Transverse colon (tissue), 4 donors: ENCODE data around the gene APOBEC3C. TPM values are rescaled to one million over a fixed set of nuclear protein-coding genes. Genes with fewer than 3 reads are reported as not detected.
A peak's percentile ranks its signal among the peaks of the same experiment; 100 is the strongest.

Experiments used
- DNase-seq: peaks from one replicate; pipeline ENCODE4 v3.0.0-alpha.2; 2019
- H3K27ac ChIP-seq, 4 donors: fragments of 200-600 bp; sonication (generic); 2 replicates each; pipeline ENCODE4 v1.5.1; 2016 to 2018; ENCODE audit warnings: inconsistent platforms in 4 of 4
- H3K27me3 ChIP-seq: fragments of 200-600 bp; sonication (generic); 2 replicates; pipeline ENCODE4 v1.5.1; 2017; ENCODE audit warnings: inconsistent platforms
- H3K36me3 ChIP-seq, 4 donors: fragments of 200-600 bp; sonication (generic); 2 replicates each; pipeline ENCODE4 v1.5.1; 2017 to 2019; ENCODE audit warnings: inconsistent platforms in 4 of 4
- H3K4me1 ChIP-seq, 4 donors: fragments of 200-600 bp; sonication (generic); 2 replicates each; pipeline ENCODE4 v1.5.1; 2017 to 2020; ENCODE audit warnings: inconsistent platforms in 4 of 4
- H3K4me3 ChIP-seq, 4 donors: fragments of 200-600 bp; sonication (generic); 1 replicate in 1 of 4; 2 replicates in 3 of 4; pipeline versions ENCODE4 v1.5.1 to v1.6.1; 2017 to 2019; ENCODE audit warnings: inconsistent platforms in 4 of 4
- H3K9me3 ChIP-seq, 2 donors: fragments of 200-600 bp; sonication (generic); 2 replicates each; pipeline ENCODE4 v1.5.1; 2017 to 2019; ENCODE audit warnings: inconsistent platforms in 2 of 2
- EP300 ChIP-seq: sonication (generic); formaldehyde crosslinking; IDR thresholded peaks from one replicate; pipeline ENCODE4 v1.6.1; 2017; ENCODE audit warnings: antibody characterized with exemption, low read depth
- POLR2A ChIP-seq: fragments of 450-650 bp; IDR thresholded peaks from one replicate; pipeline ENCODE4 v1.6.1; 2016; ENCODE audit warnings: antibody characterized with exemption, mild to moderate bottlenecking, moderate library complexity
- POLR2AphosphoS5 ChIP-seq, 3 donors: sonication (generic); formaldehyde crosslinking; IDR thresholded peaks; one replicate each; pipeline ENCODE4 v1.6.1; 2016; ENCODE audit warnings: antibody characterized with exemption in 3 of 3
- WGBS, 2 donors: methylation state at CpG; one replicate each; pipeline ENCODE4 v1.1.5; 2018; ENCODE audit warnings: low coverage in 1 of 2; 5-methylcytosine and 5-hydroxymethylcytosine counted together
- in situ Hi-C, 4 donors: fragments of 200-750 bp; cut with MboI; loops; one replicate each; pipeline versions ENCODE4 v1.15.0 to v1.15.1; 2017; ENCODE audit warnings: low sequenced_read_pairs in 3 of 4, low pct_ligation_motif_present in 1 of 4, low pct_unique_long_range_greater_than_20kb in 1 of 4
- intact Hi-C: fragments of 100-400 bp; cut with DNase I; formaldehyde crosslinking; loops from one replicate; pipeline ENCODE4 v1.15.1; 2023; ENCODE audit warnings: low total_unique reads
- total RNA-seq, 4 donors: library from RNA; depleted of rRNA; stranded (reverse); fragments of >200 nt; gene quantifications; one replicate each; pipeline ENCODE4 v1.1.0, GENCODE V29; 2016
- TF ChIP-seq, protein P1 (sequence below), 5 experiments: fragments of 200-600 bp in 3 of 5; fragments of 450-650 bp in 2 of 5; sonication (generic) in 3 of 5; IDR thresholded peaks; 1 replicate in 2 of 5; 2 replicates in 3 of 5; pipeline ENCODE4 v1.5.1; 2016 to 2017; ENCODE audit warnings: antibody characterized with exemption in 5 of 5, inconsistent platforms in 3 of 5, mild to moderate bottlenecking in 2 of 5, moderate library complexity in 1 of 5

The APOBEC3C gene
- total RNA-seq, result 1 to 10 TPM; 1.2 to 9.1 (median 7.5) TPM

DNA sequence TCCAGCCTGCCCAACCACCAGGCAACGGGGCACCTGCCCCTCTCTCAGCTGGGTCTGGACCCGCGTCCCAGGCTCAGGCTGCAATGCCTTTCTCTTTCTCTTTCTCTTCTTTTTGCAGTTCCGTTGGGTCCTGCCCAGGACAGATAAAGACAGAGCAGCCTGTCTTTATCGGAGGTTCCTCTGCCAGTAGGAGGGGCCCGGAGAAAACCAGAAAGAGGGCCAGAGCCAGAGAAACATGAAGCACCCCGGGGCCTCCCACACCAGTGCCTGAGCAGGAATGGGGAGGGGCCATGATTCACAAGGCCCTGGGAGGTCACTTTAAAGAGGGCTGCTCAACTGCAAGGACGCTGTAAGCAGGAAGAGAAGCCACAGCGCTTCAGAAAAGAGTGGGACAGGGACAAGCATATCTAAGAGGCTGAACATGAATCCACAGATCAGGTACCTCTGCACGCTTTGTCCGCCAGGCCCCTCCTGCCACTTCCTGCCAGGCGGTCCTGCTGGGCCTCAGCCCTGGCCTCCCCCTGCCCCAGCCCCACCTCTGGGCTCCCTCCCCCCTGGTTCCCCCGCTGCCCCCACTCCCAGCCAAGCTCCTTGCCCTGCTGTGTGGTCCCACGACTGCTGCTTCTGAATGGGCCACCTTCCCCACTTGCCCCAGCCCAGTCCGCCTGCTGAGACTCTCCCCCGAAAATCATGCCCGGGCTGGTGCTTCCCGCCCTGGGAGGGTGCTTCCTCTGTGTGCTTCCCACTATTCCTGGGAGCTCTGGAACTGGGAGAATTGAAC, at the start of gene APOBEC3C:
Gene APOBEC3C (plus strand): TSS at position 316 of the 781 bp plus-strand sequence. CDS start 106 bp downstream, at position 422.
- in situ Hi-C loops, result loop anchor here in 2 of 4 donors (25.0 kb wide), 2 partner anchors 98 to 298 kb away; partner anchors contain the start of gene RPL3 (in 2 of the 2)
- WGBS, 2 donors, result 2 to 5% methylated on average over 6 to 18 of the region's 18 CpGs

GRCh38 chr22:38964306-38964705, 49.8 kb upstream of the APOBEC3C start:
- H3K9me3 ChIP-seq, result no peaks in the 10 kb centered on the region
- no peak for DNase-seq
- H3K36me3 ChIP-seq, result no peaks in the 10 kb centered on the region
- no peak overlapping the region for H3K4me3 ChIP-seq
- TF ChIP-seq POLR2AphosphoS5 (IDR thresholded peaks at IDR 0.05) (no peak), EP300 (no peak), POLR2A (no peak)
- TF ChIP-seq, protein P1, sequence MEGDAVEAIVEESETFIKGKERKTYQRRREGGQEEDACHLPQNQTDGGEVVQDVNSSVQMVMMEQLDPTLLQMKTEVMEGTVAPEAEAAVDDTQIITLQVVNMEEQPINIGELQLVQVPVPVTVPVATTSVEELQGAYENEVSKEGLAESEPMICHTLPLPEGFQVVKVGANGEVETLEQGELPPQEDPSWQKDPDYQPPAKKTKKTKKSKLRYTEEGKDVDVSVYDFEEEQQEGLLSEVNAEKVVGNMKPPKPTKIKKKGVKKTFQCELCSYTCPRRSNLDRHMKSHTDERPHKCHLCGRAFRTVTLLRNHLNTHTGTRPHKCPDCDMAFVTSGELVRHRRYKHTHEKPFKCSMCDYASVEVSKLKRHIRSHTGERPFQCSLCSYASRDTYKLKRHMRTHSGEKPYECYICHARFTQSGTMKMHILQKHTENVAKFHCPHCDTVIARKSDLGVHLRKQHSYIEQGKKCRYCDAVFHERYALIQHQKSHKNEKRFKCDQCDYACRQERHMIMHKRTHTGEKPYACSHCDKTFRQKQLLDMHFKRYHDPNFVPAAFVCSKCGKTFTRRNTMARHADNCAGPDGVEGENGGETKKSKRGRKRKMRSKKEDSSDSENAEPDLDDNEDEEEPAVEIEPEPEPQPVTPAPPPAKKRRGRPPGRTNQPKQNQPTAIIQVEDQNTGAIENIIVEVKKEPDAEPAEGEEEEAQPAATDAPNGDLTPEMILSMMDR (IDR thresholded peaks at IDR 0.05), result no peak
- intact Hi-C loops, result no loop called here
- H3K27me3 ChIP-seq, result no peaks in the 10 kb centered on the region
- in situ Hi-C loops, result no loop called here
- H3K4me1 ChIP-seq, result peaks cover 0 to 23% (median 10%) of the 10 kb centered on the region in 4 donors
- 58% methylated on average over 7 of the region's 7 CpGs; no CpG with 5 or more reads in 1 of the 2 donors for WGBS, 2 donors
- H3K27ac ChIP-seq, result peak overlapping the region in 3 of 4 donors; percentile 35 to 79 (median 69)

More for the DNA sequence above, at the start of gene APOBEC3C:
- H3K27me3 ChIP-seq, result no peaks in the 10 kb centered on the region
- intact Hi-C loops, result no loop called here
- H3K9me3 ChIP-seq, result no peaks in the 10 kb centered on the region
- peak within 1 kb of the TSS; percentile 86 to 94 (median 88) for H3K27ac ChIP-seq
- H3K4me3 ChIP-seq, result peak within 1 kb of the TSS; percentile 44 to 64 (median 46)
- peaks cover 4 to 21% (median 14%) of the 10 kb centered on the region in 4 donors for H3K4me1 ChIP-seq
- DNase-seq, result peak; percentile 87
- TF ChIP-seq, protein P1 (IDR thresholded peaks at IDR 0.05), result no peak
- TF ChIP-seq POLR2AphosphoS5 (IDR thresholded peaks at IDR 0.05), result peak; percentile 74 to 82 (median 80)
- peak; percentile 73 for TF ChIP-seq POLR2A
- no peaks in the 10 kb centered on the region for H3K36me3 ChIP-seq

DNA sequence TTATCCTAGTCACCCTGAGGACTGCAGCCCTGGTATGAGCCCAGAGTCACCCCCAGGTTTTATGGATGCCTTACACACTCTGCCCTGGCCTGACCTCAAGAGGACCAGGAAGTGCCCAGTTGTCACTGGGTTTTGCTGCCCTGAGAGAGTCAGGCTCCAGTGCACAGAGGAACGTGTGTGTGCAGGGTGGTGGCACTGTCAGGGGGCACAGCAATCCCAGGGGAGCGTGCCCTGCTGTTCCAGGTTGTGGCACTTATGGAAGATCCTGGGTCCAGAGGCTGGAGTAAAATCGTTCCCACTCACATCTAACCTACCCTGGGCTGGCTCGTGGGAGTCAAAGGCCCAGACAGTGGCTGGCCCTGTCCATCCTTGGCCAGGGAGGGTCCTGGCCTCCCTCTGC, 49.1 kb upstream of the APOBEC3C start:
- no peaks in the 10 kb centered on the region for H3K36me3 ChIP-seq
- H3K4me3 ChIP-seq, result no peak overlapping the region
- WGBS, 2 donors, result 44% methylated on average over 4 of the region's 4 CpGs; no CpG with 5 or more reads in 1 of the 2 donors
- H3K9me3 ChIP-seq, result no peaks in the 10 kb centered on the region
- peak overlapping the region in 1 of 4 donors; percentile 69 for H3K27ac ChIP-seq
- no peak for TF ChIP-seq POLR2A
- no peak for TF ChIP-seq EP300
- TF ChIP-seq, protein P1 (IDR thresholded peaks at IDR 0.05), result no peak
- TF ChIP-seq POLR2AphosphoS5 (IDR thresholded peaks at IDR 0.05), result no peak
- no peaks in the 10 kb centered on the region for H3K27me3 ChIP-seq
- peak; percentile 46 for DNase-seq
- peaks cover 0 to 23% (median 10%) of the 10 kb centered on the region in 4 donors for H3K4me1 ChIP-seq
- in situ Hi-C loops, result no loop called here
- intact Hi-C loops, result no loop called here

DNA sequence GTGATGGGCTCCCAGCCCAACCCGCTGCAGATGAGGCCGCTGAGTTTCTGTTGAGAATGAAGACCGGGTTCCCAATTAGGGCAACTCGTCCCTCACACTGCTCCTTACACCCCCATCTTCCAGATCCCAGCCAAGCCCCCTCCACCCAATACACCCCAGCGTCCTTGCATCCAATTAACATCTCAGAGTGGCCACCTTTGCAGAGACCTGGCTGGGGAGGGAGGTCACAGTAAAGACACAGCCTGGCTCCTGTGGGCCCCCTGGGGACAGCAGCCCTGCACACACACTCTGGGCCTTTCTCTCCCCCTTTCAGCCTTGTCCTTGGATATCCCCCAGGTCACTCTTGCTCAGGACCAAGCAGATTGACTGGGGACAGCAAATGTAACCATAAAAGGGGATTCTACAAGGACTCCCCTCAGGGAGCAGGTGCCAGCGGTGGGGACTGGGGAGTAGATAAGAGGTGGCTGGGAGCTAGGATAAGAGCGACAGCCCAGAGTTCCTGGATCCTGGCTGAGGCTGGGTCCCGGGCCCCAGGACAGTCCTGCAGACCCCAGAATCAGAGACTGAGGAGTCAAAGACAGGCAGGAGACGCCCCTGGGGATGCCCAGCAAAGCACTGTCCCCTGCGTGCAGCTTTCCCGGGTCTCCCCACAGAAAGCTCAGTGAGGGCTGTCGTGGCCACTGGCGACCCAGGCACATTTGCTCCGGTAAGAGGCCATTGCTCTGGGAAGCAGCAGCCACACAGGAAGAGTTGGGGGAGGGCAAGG, 48.3 kb upstream of the APOBEC3C start:
- Histone ChIP-seq H3K4me3 (no peak overlapping the region), H3K4me1 (peaks cover 0 to 28% (median 10%) of the 10 kb centered on the region in 4 donors), H3K9me3 (no peaks in the 10 kb centered on the region), H3K36me3 (no peaks in the 10 kb centered on the region), H3K27ac (no peak overlapping the region), H3K27me3 (no peaks in the 10 kb centered on the region)
- TF ChIP-seq, protein P1 (IDR thresholded peaks at IDR 0.05), result no peak
- no peak for TF ChIP-seq POLR2A
- TF ChIP-seq POLR2AphosphoS5 (IDR thresholded peaks at IDR 0.05), result no peak
- no peak for TF ChIP-seq EP300
- no peak for DNase-seq
- WGBS, 2 donors, result 86 to 92% methylated on average over 2 to 14 of the region's 14 CpGs
- in situ Hi-C loops, result no loop called here
- intact Hi-C loops, result no loop called here
